Large intestine (tissue), 3 donors: ENCODE results near the gene PAX2. TPM values are rescaled to one million over a fixed set of nuclear protein-coding genes. Genes with fewer than 3 reads are reported as not detected.

ENCODE experiments used
- DNase-seq, 2 donors: peaks; one replicate each; pipeline versions ENCODE4 v3.0.0 to v3.0.0-alpha.2; 2013
- H3K27ac ChIP-seq: one replicate; pipeline ENCODE4 v1.5.1; 2013; ENCODE audit warnings: low read length
- H3K27me3 ChIP-seq: 2 replicates; pipeline ENCODE4 v1.6.1; 2013; ENCODE audit warnings: low read length; ENCODE audit not compliant: control insufficient read depth, insufficient read depth
- H3K36me3 ChIP-seq: 2 replicates; pipeline ENCODE4 v1.6.1; 2013; ENCODE audit warnings: low read length; ENCODE audit not compliant: control insufficient read depth, insufficient read depth
- H3K4me1 ChIP-seq: one replicate; pipeline ENCODE4 v1.6.1; 2013; ENCODE audit warnings: low read length; ENCODE audit not compliant: control insufficient read depth, insufficient read depth
- H3K4me3 ChIP-seq: one replicate; pipeline ENCODE4 v1.5.1; 2013; ENCODE audit warnings: low read length
- H3K9me3 ChIP-seq: one replicate; pipeline ENCODE4 v1.6.1; 2013; ENCODE audit warnings: mild to moderate bottlenecking, low read depth, low read length, moderate library complexity; ENCODE audit not compliant: control insufficient read depth
- WGBS: methylation state at CpG from one replicate; pipeline ENCODE4 v1.1.5; 2013; ENCODE audit warnings: low lambda C conversion rate; ENCODE audit not compliant: insufficient coverage; 5-methylcytosine and 5-hydroxymethylcytosine counted together
- polyA plus RNA-seq: library from polyadenylated mRNA; unstranded; fragments of 120-200 nt; gene quantifications from one replicate; pipeline ENCODE4 v1.2.1, GENCODE V29; 2013

PAX2 gene
- polyA plus RNA-seq, 1 donor, result 0.06 TPM

- no peak overlapping the region for H3K27ac ChIP-seq
- WGBS, result no CpG with 5 or more reads among the region's 9 CpGs
- H3K27me3 ChIP-seq, result peaks cover 73% of the 10 kb centered on the region
- DNase-seq, result no peak
- H3K36me3 ChIP-seq, result no peaks in the 10 kb centered on the region
- H3K4me1 ChIP-seq, result no peaks in the 10 kb centered on the region
- no peaks in the 10 kb centered on the region for H3K9me3 ChIP-seq
- no peak overlapping the region for H3K4me3 ChIP-seq
Observed at GRCh38 chr10:100779329-100779728, 33.9 kb downstream of the PAX2 start.

- no peaks in the 10 kb centered on the region for H3K36me3 ChIP-seq
- H3K27me3 ChIP-seq, result peaks cover 70% of the 10 kb centered on the region
- no peak overlapping the region for H3K27ac ChIP-seq
- no CpG with 5 or more reads among the region's 2 CpGs for WGBS
- no peak overlapping the region for H3K4me3 ChIP-seq
- H3K9me3 ChIP-seq, result no peaks in the 10 kb centered on the region
- H3K4me1 ChIP-seq, result no peaks in the 10 kb centered on the region
- DNase-seq, result no peak
Observed at GRCh38 chr10:100780324-100780723, 34.9 kb downstream of the PAX2 start.

GRCh38 chr10:100781145-100781665 is 35.8 kb downstream of the PAX2 start:
- no peak for DNase-seq
- Histone ChIP-seq H3K27me3 (peaks cover 66% of the 10 kb centered on the region), H3K27ac (no peak overlapping the region), H3K4me3 (no peak overlapping the region), H3K4me1 (no peaks in the 10 kb centered on the region), H3K9me3 (no peaks in the 10 kb centered on the region), H3K36me3 (no peaks in the 10 kb centered on the region)
- no CpG with 5 or more reads among the region's 11 CpGs for WGBS

- Histone ChIP-seq H3K27ac (no peak overlapping the region), H3K9me3 (no peaks in the 10 kb centered on the region), H3K4me1 (no peaks in the 10 kb centered on the region), H3K4me3 (no peak overlapping the region), H3K36me3 (no peaks in the 10 kb centered on the region), H3K27me3 (peaks cover 67% of the 10 kb centered on the region)
- DNase-seq, result no peak
- WGBS, result no CpG with 5 or more reads among the region's 13 CpGs
Observed at GRCh38 chr10:100782461-100783244, 37.3 kb downstream of the PAX2 start.

- H3K27ac ChIP-seq, result no peak overlapping the region
- no peaks in the 10 kb centered on the region for H3K9me3 ChIP-seq
- no peak overlapping the region for H3K4me3 ChIP-seq
- peaks cover 65% of the 10 kb centered on the region for H3K27me3 ChIP-seq
- no peaks in the 10 kb centered on the region for H3K4me1 ChIP-seq
- no peaks in the 10 kb centered on the region for H3K36me3 ChIP-seq
- no CpG with 5 or more reads among the region's 3 CpGs for WGBS
- DNase-seq, result no peak
Observed at GRCh38 chr10:100784126-100784525, 38.7 kb downstream of the PAX2 start.

- Histone ChIP-seq H3K4me1 (no peaks in the 10 kb centered on the region), H3K36me3 (no peaks in the 10 kb centered on the region), H3K27ac (no peak overlapping the region), H3K27me3 (peaks cover 46% of the 10 kb centered on the region), H3K4me3 (no peak overlapping the region), H3K9me3 (no peaks in the 10 kb centered on the region)
- no CpG with 5 or more reads among the region's 6 CpGs for WGBS
- DNase-seq, result no peak
Observed at GRCh38 chr10:100786591-100786990, 41.2 kb downstream of the PAX2 start.

GRCh38 chr10:100788002-100788903 is 42.9 kb downstream of the PAX2 start:
- peaks cover 39% of the 10 kb centered on the region for H3K27me3 ChIP-seq
- H3K4me3 ChIP-seq, result no peak overlapping the region
- WGBS, result no CpG with 5 or more reads among the region's 18 CpGs
- no peak for DNase-seq
- no peaks in the 10 kb centered on the region for H3K36me3 ChIP-seq
- H3K9me3 ChIP-seq, result no peaks in the 10 kb centered on the region
- no peak overlapping the region for H3K27ac ChIP-seq
- no peaks in the 10 kb centered on the region for H3K4me1 ChIP-seq

- peaks cover 37% of the 10 kb centered on the region for H3K27me3 ChIP-seq
- no CpG with 5 or more reads among the region's 7 CpGs for WGBS
- no peak for DNase-seq
Observed at GRCh38 chr10:100790761-100791208, 45.4 kb downstream of the PAX2 start.

GRCh38 chr10:100791369-100792058 is 46.1 kb downstream of the PAX2 start:
- peaks cover 34% of the 10 kb centered on the region for H3K27me3 ChIP-seq
- no peak for DNase-seq
- no CpG with 5 or more reads among the region's 8 CpGs for WGBS

More at GRCh38 chr10:100790761-100791208, 45.4 kb downstream of the PAX2 start:
- H3K4me1 ChIP-seq, result no peaks in the 10 kb centered on the region
- H3K9me3 ChIP-seq, result no peaks in the 10 kb centered on the region
- H3K36me3 ChIP-seq, result no peaks in the 10 kb centered on the region
- H3K27ac ChIP-seq, result no peak overlapping the region
- no peak overlapping the region for H3K4me3 ChIP-seq

GRCh38 chr10:100792574-100792973 is 47.2 kb downstream of the PAX2 start:
- H3K4me1 ChIP-seq, result no peaks in the 10 kb centered on the region
- no peaks in the 10 kb centered on the region for H3K9me3 ChIP-seq
- no peak overlapping the region for H3K4me3 ChIP-seq
- peaks cover 29% of the 10 kb centered on the region for H3K27me3 ChIP-seq
- DNase-seq, result no peak
- H3K27ac ChIP-seq, result no peak overlapping the region
- no peaks in the 10 kb centered on the region for H3K36me3 ChIP-seq
- WGBS, result 100% methylated on average over 1 of the region's 8 CpGs

More at GRCh38 chr10:100791369-100792058, 46.1 kb downstream of the PAX2 start:
- Histone ChIP-seq H3K27ac (no peak overlapping the region), H3K36me3 (no peaks in the 10 kb centered on the region), H3K4me1 (no peaks in the 10 kb centered on the region), H3K4me3 (no peak overlapping the region), H3K9me3 (no peaks in the 10 kb centered on the region)
